Neural progenitor cell (in vitro differentiated cells): ENCODE measurements around the gene ACVR1C.

ENCODE experiments used
- CTCF ChIP-seq: fragments of 200-600 bp; sonication (generic); IDR thresholded peaks from 2 replicates; pipeline ENCODE4 v1.5.1; 2017; ENCODE audit warnings: antibody characterized with exemption, mild to moderate bottlenecking
- EZH2phosphoT487 ChIP-seq: fragments of 200-600 bp; sonication (generic); IDR thresholded peaks from 2 replicates; pipeline ENCODE4 v1.6.1; 2017; ENCODE audit warnings: antibody characterized with exemption

- TF ChIP-seq CTCF (no peak), EZH2phosphoT487 (no peak)
Measured at GRCh38 chr2:157479081-157480027, 149.3 kb downstream of the ACVR1C start.
